ENCODE results near the gene PDE10A.
"Not testable (repeated sequence)": the region's sequence is repeated elsewhere in the genome, so short reads cannot be mapped to it uniquely, and the experiment has no call there.

The PDE10A gene

GRCh38 chr6:165468340-165469235, 194.5 kb downstream of the PDE10A start:
- no peak for DNase-seq (ENCODE audit: low read depth)
- no peak for TF ChIP-seq CTCF (IDR thresholded peaks at IDR 0.05; ENCODE audit: low read depth, low read length, missing control alignments)
- no peak overlapping the region for H3K4me3 ChIP-seq (ENCODE audit: low read depth, low read length)

GRCh38 chr6:165463499-165463898, 199.5 kb downstream of the PDE10A start:
- not testable (repeated sequence) for DNase-seq (ENCODE audit: low read depth); H3K4me3 ChIP-seq (ENCODE audit: low read depth, low read length)

DNA sequence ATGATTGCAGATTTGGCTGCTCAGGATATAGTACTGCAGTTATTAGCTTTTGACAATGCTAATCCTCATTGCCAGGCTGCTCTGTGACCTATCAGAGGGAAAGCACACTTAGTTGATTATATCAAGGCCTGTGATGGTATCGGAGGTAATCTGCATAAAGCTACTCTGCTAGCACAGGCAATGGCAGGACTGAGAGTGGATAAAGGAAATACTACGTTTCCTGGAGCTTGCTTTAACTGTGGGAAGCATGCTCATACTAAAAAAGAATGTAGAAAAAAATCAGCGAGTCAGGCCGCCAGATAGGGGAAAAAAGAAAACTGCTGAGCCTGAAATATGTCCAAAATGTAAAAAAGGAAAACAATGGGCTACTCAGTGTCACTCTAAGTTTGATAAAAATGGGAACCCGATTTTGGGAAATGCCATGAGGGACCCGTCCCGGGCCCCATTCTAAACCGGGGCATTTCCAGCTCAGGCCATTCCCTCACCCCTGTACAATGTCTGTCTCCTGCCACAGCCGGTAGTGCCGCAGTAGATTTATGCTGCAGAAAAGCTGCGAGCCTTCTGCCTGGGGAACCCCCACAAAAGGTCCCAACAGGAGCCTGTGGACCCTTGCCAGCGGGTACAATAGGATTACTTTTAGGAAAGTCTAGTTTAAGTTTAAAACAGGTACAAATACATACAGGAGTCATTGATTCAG, 203.3 kb downstream of the PDE10A start:
- not testable (repeated sequence) for H3K4me3 ChIP-seq (ENCODE audit: low read depth, low read length); DNase-seq (ENCODE audit: low read depth)

GRCh38 chr6:165458134-165458533, 204.9 kb downstream of the PDE10A start:
- no peak for TF ChIP-seq CTCF (IDR thresholded peaks at IDR 0.05; ENCODE audit: low read depth, low read length, missing control alignments)

GRCh38 chr6:165456286-165456685, 206.8 kb downstream of the PDE10A start:
- H3K4me3 ChIP-seq (ENCODE audit: low read depth, low read length): no peak overlapping the region
- no peak for TF ChIP-seq CTCF (IDR thresholded peaks at IDR 0.05; ENCODE audit: low read depth, low read length, missing control alignments)
- no peak for DNase-seq (ENCODE audit: low read depth)

More at GRCh38 chr6:165458134-165458533, 204.9 kb downstream of the PDE10A start:
- no peak for DNase-seq (ENCODE audit: low read depth)
- no peak overlapping the region for H3K4me3 ChIP-seq (ENCODE audit: low read depth, low read length)

DNA sequence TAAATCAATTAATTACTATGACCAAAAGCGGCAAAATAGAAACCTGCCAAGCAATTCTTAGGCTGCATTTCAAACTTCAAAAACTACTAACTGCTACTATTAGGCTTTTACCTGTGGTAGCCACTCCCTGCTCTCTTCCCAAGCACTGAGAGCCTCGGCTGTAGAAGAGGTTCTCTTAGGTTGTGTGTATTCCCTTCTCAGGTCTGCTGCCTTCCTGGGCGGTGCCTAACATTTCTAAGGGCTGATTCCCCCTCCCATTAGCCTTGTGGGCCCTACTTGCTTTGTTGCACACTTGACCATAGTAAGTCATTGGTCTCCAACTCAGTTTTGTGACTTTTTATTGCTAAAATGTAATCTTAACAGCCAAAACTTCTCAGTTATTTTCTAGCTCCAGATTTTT, 207.6 kb downstream of the PDE10A start:
- H3K4me3 ChIP-seq (ENCODE audit: low read depth, low read length): no peak overlapping the region
- no peak for TF ChIP-seq CTCF (IDR thresholded peaks at IDR 0.05; ENCODE audit: low read depth, low read length, missing control alignments)
- DNase-seq (ENCODE audit: low read depth): no peak

DNA sequence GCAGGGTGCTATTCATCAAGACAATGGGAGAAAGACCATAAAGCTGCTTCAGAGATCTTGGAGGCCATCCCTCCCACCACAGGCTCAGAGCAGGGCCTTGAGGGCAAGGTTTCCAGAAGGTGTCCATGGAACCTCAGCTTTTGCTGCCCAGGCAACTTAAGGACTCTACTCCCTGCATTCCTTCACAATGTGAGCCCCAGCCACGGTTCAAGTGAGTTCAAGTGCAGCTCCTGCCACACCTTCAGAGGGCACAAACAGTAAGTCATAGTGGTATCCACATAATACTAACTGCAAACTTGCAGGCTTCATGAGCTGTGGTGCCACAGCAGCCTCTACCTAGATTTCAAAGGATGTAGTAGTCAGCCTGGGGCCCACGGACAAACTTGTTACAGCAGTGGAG, 209.6 kb downstream of the PDE10A start:
- no peak for DNase-seq (ENCODE audit: low read depth)
- H3K4me3 ChIP-seq (ENCODE audit: low read depth, low read length): no peak overlapping the region
- TF ChIP-seq CTCF (IDR thresholded peaks at IDR 0.05; ENCODE audit: low read depth, low read length, missing control alignments): no peak

DNA sequence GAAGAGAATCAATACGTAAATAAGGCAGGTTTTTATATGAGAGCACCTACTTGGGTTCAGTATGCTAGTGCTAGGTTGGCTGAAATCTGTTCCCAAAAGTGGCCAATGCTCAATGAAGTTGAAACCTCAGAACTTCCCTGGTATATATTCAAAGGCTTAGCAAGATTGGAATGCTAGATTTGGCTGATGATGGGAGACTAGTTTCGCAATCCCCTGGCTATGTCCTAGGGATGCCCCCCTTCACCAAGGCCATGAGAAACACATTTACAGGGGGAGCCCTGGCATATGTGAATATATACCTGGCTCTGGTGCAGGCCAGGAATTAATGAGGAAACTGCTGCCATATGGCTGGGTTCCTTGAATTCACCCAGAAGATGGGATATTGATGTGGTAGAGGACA, 211.2 kb downstream of the PDE10A start:
- no peak for DNase-seq (ENCODE audit: low read depth)
- no peak for TF ChIP-seq CTCF (IDR thresholded peaks at IDR 0.05; ENCODE audit: low read depth, low read length, missing control alignments)
- no peak overlapping the region for H3K4me3 ChIP-seq (ENCODE audit: low read depth, low read length)
